ENCODE data around the gene CHRNG.
"Not testable (repeated sequence)": the region's sequence is repeated elsewhere in the genome, so short reads cannot be mapped to it uniquely, and the experiment has no call there.

CHRNG gene

GRCh38 chr2:232529806-232530547 is 9.5 kb upstream of the CHRNG start:
- DNase-seq, result no peak

GRCh38 chr2:232530626-232531260 is 8.7 kb upstream of the CHRNG start:
- DNase-seq, result no peak

- DNase-seq, result no peak
These were observed 7.1 kb upstream of the CHRNG start for GRCh38 chr2:232532419-232532818.

- DNase-seq, result not testable (repeated sequence)
These were observed 6.7 kb upstream of the CHRNG start for GRCh38 chr2:232532821-232533220.

GRCh38 chr2:232533944-232534710 is 5.4 kb upstream of the CHRNG start:
- DNase-seq, result no peak

GRCh38 chr2:232534940-232535651 is 4.4 kb upstream of the CHRNG start:
- DNase-seq, result no peak

- DNase-seq, result no peak
These were observed 3.5 kb upstream of the CHRNG start for GRCh38 chr2:232535761-232536530.

- no peak for DNase-seq
These were observed 2.4 kb upstream of the CHRNG start for GRCh38 chr2:232537079-232537478.

- DNase-seq, result no peak
These were observed 2.0 kb upstream of the CHRNG start for GRCh38 chr2:232537499-232537898.

- DNase-seq, result no peak
These were observed 821 bp upstream of the CHRNG start for GRCh38 chr2:232538671-232539070.

GRCh38 chr2:232540441-232541041 is 1.0 kb downstream of the CHRNG start:
- no peak for DNase-seq

GRCh38 chr2:232541195-232541960 is 1.9 kb downstream of the CHRNG start:
- no peak for DNase-seq

- no peak for DNase-seq
These were observed 2.6 kb downstream of the CHRNG start for GRCh38 chr2:232541961-232542714.

- DNase-seq, result no peak
These were observed 3.4 kb downstream of the CHRNG start for GRCh38 chr2:232542715-232543467.

- no peak for DNase-seq
These were observed 4.0 kb downstream of the CHRNG start for GRCh38 chr2:232543491-232543890.

GRCh38 chr2:232543928-232544631 is 4.6 kb downstream of the CHRNG start:
- no peak for DNase-seq

- DNase-seq, result no peak
These were observed 5.2 kb downstream of the CHRNG start for GRCh38 chr2:232544674-232545073.

- DNase-seq, result no peak
These were observed 6.3 kb downstream of the CHRNG start for GRCh38 chr2:232545511-232546375.
